ENCODE results near the gene MOB2. TPM values are rescaled to one million over a fixed set of nuclear protein-coding genes. Genes with fewer than 3 reads are reported as not detected.

The MOB2 gene
- total RNA-seq, 1 experiment from 2014 or later, result 22.4 TPM

GRCh38 chr11:1472180-1473005, 14.2 kb downstream of the MOB2 start:
- DNase-seq (ENCODE audit: low spot score), result no peak

- DNase-seq (ENCODE audit: low spot score), result no peak
Measured at GRCh38 chr11:1471736-1472135, 14.8 kb downstream of the MOB2 start.

GRCh38 chr11:1470681-1471611, 15.6 kb downstream of the MOB2 start:
- DNase-seq (ENCODE audit: low spot score), result no peak

GRCh38 chr11:1469911-1470680, 16.5 kb downstream of the MOB2 start:
- DNase-seq (ENCODE audit: low spot score), result no peak

GRCh38 chr11:1469287-1469910, 17.2 kb downstream of the MOB2 start:
- no peak for DNase-seq (ENCODE audit: low spot score)

GRCh38 chr11:1468473-1469066, 18.0 kb downstream of the MOB2 start:
- no peak for DNase-seq (ENCODE audit: low spot score)

- DNase-seq (ENCODE audit: low spot score), result no peak
Measured at GRCh38 chr11:1468002-1468401, 18.6 kb downstream of the MOB2 start.

- no peak for DNase-seq (ENCODE audit: low spot score)
Measured at GRCh38 chr11:1467270-1467669, 19.3 kb downstream of the MOB2 start.

- DNase-seq (ENCODE audit: low spot score), result no peak
Measured at GRCh38 chr11:1466784-1467183, 19.8 kb downstream of the MOB2 start.

GRCh38 chr11:1463056-1463455, 23.5 kb downstream of the MOB2 start:
- no peak for DNase-seq (ENCODE audit: low spot score)

- no peak for DNase-seq (ENCODE audit: low spot score)
Measured at GRCh38 chr11:1462698-1462975, 23.9 kb downstream of the MOB2 start.

GRCh38 chr11:1461826-1462697, 24.5 kb downstream of the MOB2 start:
- no peak for DNase-seq (ENCODE audit: low spot score)

- DNase-seq (ENCODE audit: low spot score), result no peak
Measured at GRCh38 chr11:1460986-1461825, 25.4 kb downstream of the MOB2 start.

- DNase-seq (ENCODE audit: low spot score), result no peak
Measured at GRCh38 chr11:1460396-1460985, 26.1 kb downstream of the MOB2 start.

GRCh38 chr11:1459764-1460395, 26.7 kb downstream of the MOB2 start:
- DNase-seq (ENCODE audit: low spot score), result no peak

- no peak for DNase-seq (ENCODE audit: low spot score)
Measured at GRCh38 chr11:1459219-1459575, 27.4 kb downstream of the MOB2 start.

- peak; percentile 30 for DNase-seq (ENCODE audit: low spot score)
Measured at GRCh38 chr11:1458340-1459218, 28.0 kb downstream of the MOB2 start.

GRCh38 chr11:1457856-1458255, 28.7 kb downstream of the MOB2 start:
- no peak for DNase-seq (ENCODE audit: low spot score)
